Ovary (tissue), 3 donors: ENCODE results near the gene PRDM16.

Experiments used
- CTCF ChIP-seq, 3 donors: fragments of 450-650 bp in 2 of 3; fragments of 200-600 bp in 1 of 3; IDR thresholded peaks; one replicate each; pipeline versions ENCODE4 v1.5.1 to v1.8.0; 2016 to 2022; ENCODE audit warnings: antibody characterized with exemption in 3 of 3, mild to moderate bottlenecking in 1 of 3
- EP300 ChIP-seq: sonication (generic); formaldehyde crosslinking; IDR thresholded peaks from one replicate; pipeline ENCODE4 v1.6.1; 2017; ENCODE audit warnings: antibody characterized with exemption
- POLR2A ChIP-seq: fragments of 450-650 bp; IDR thresholded peaks from one replicate; pipeline ENCODE4 v1.6.1; 2017; ENCODE audit warnings: antibody characterized with exemption, mild to moderate bottlenecking, moderate library complexity
- donor health status: DM: no; HTN: no; CAD: no.

DNA sequence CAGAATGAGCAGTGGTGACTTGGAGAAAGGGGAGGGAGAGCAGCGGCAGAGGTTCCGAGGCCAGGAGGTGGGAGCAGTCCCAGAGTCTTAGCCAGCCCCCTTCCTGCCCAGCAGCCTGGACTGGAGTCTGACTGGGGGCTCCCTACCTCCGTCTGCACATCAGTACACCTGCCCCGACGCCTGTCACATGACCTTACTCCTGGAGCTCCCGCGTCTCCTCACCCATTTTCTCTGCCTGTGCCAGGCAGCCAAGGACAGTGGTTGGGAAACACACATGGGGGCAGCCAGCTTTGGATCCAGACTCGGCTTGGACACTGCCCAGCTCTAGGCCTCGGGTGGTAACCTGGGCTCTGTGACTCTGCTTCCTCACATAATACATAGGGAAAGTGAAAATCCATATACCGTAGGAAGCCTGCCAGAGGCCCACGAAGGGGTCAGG is 30.9 kb upstream of the PRDM16 start:
- TF ChIP-seq CTCF (IDR thresholded peaks at IDR 0.05) (no peak), POLR2A (no peak), EP300 (no peak)
